Right ventricle myocardium superior (tissue), 1 donor: ENCODE measurements around the gene MAMDC4. TPM values are rescaled to one million over a fixed set of nuclear protein-coding genes. Genes with fewer than 3 reads are reported as not detected.
A peak's percentile ranks its signal among the peaks of the same experiment; 100 is the strongest.
"Not testable (repeated sequence)": the region's sequence is repeated elsewhere in the genome, so short reads cannot be mapped to it uniquely, and the experiment has no call there.

Source experiments
- ATAC-seq: fragments of 200-7000 bp; cut with Tn5 transposase; one replicate; pipeline ENCODE4 v1.9.1; 2020; ENCODE audit warnings: mild to moderate bottlenecking; ENCODE audit not compliant: poor library complexity
- DNase-seq: peaks from one replicate; pipeline ENCODE4 v3.0.0-alpha.2; 2020
- intact Hi-C: fragments of 100-400 bp; cut with DNase I; formaldehyde crosslinking; loops from one replicate; pipeline ENCODE4 v1.11.2; 2022
- long read RNA-seq: library from polyadenylated mRNA; unstranded; transcript quantifications from one replicate; pipeline ENCODE4 v2.0.0, GENCODE V29; 2021
- total RNA-seq: library from RNA; stranded (reverse); fragmentation: NEBNext Ultra II Directional; extraction: Animal tissue kit (Norgen Biotek cat#: 25700); gene quantifications from one replicate; pipeline ENCODE4 v1.2.1, GENCODE V29; 2021
- donor health status: DM: no; HTN: yes; CAD: no; lungs with severe emphysema.

The MAMDC4 gene
- total RNA-seq, result 13.2 TPM
- long read RNA-seq, partial matches to known transcripts, result 16 of 31 reads
- long read RNA-seq, other reads (novel, unspliced or antisense), result 15 of 31 reads

- intact Hi-C loops, result no loop called here
- DNase-seq (no peak), ATAC-seq (no peak)
These were observed at the start of gene MAMDC4 for GRCh38 chr9:136851941-136852663. Gene MAMDC4, plus strand, starts transcription at chr9:136852346. Its CDS starts 71 bp downstream, at chr9:136852417.

- intact Hi-C loops, ATAC-seq: not testable (repeated sequence)
- peak; percentile 10 for DNase-seq
These were observed 49.1 kb upstream of the MAMDC4 start for GRCh38 chr9:136803009-136803550.

- intact Hi-C loops, result no loop called here
- ATAC-seq, result no peak
These were observed 48.3 kb upstream of the MAMDC4 start for GRCh38 chr9:136803551-136804508.

GRCh38 chr9:136804509-136805206 lies 47.5 kb upstream of the MAMDC4 start:
- intact Hi-C loops, result no loop called here

More at GRCh38 chr9:136803551-136804508, 48.3 kb upstream of the MAMDC4 start:
- DNase-seq, result peak; percentile 39

GRCh38 chr9:136805207-136805740 lies 46.9 kb upstream of the MAMDC4 start:
- ATAC-seq (no peak), DNase-seq (peak; percentile 30)
- intact Hi-C loops, result no loop called here

More at GRCh38 chr9:136804509-136805206, 47.5 kb upstream of the MAMDC4 start:
- ATAC-seq, result no peak
- DNase-seq, result peak; percentile 37

- ATAC-seq (no peak), DNase-seq (peak; percentile 25)
- intact Hi-C loops, result no loop called here
These were observed 46.1 kb upstream of the MAMDC4 start for GRCh38 chr9:136806067-136806466.

- ATAC-seq, result no peak
- peak; percentile 23 for DNase-seq
- intact Hi-C loops, result no loop called here
These were observed 45.4 kb upstream of the MAMDC4 start for GRCh38 chr9:136806631-136807201.

GRCh38 chr9:136807281-136808074 lies 44.7 kb upstream of the MAMDC4 start, which contains the start of gene RABL6:
Gene RABL6, plus strand, starts transcription at chr9:136807948. Its CDS starts 249 bp downstream, at chr9:136808197.
- peak; percentile 95 for ATAC-seq
- DNase-seq, result peak; percentile 89
- intact Hi-C loops, result no loop called here

- ATAC-seq, result peak; percentile 18
- intact Hi-C loops, result no loop called here
- DNase-seq, result peak; percentile 60
These were observed 43.9 kb upstream of the MAMDC4 start for GRCh38 chr9:136808075-136808805.

- intact Hi-C loops, result no loop called here
- DNase-seq (no peak), ATAC-seq (no peak)
These were observed 43.4 kb upstream of the MAMDC4 start for GRCh38 chr9:136808806-136809158.

GRCh38 chr9:136814725-136815421 lies 37.3 kb upstream of the MAMDC4 start:
- intact Hi-C loops, result no loop called here
- DNase-seq, result peak; percentile 11
- ATAC-seq, result no peak

GRCh38 chr9:136815422-136815782 lies 36.7 kb upstream of the MAMDC4 start:
- no peak for DNase-seq
- ATAC-seq, result no peak
- intact Hi-C loops, result no loop called here

- DNase-seq (peak; percentile 41), ATAC-seq (peak; percentile 66)
- intact Hi-C loops, result no loop called here
These were observed 30.9 kb upstream of the MAMDC4 start for GRCh38 chr9:136820971-136821825.

GRCh38 chr9:136821826-136822544 lies 30.2 kb upstream of the MAMDC4 start:
- ATAC-seq (no peak), DNase-seq (peak; percentile 40)
- intact Hi-C loops, result no loop called here
